DMS114 treated with DMSO at 0.1 percent for 48 hours (cell line): ENCODE results near the gene MYL3.

Experiments used
- DNase-seq: peaks from one replicate; lab custom pipeline; 2025; ENCODE audit not compliant: unreplicated experiment; lab: John Stamatoyannopoulos, UW

Gene MYL3

GRCh38 chr3:46865546-46865945, 2.3 kb upstream of the MYL3 start:
- no peak for DNase-seq

- no peak for DNase-seq
These were observed 1.8 kb upstream of the MYL3 start for GRCh38 chr3:46865031-46865507.

- no peak for DNase-seq
These were observed 1.0 kb upstream of the MYL3 start for GRCh38 chr3:46864061-46864881.

- DNase-seq, result no peak
These were observed 747 bp downstream of the MYL3 start for GRCh38 chr3:46862369-46863025.

- no peak for DNase-seq
These were observed 1.5 kb downstream of the MYL3 start for GRCh38 chr3:46861605-46862368.

GRCh38 chr3:46860810-46861604, 2.2 kb downstream of the MYL3 start:
- DNase-seq, result no peak

GRCh38 chr3:46860017-46860809, 3.0 kb downstream of the MYL3 start:
- no peak for DNase-seq

GRCh38 chr3:46859001-46859710, 4.1 kb downstream of the MYL3 start:
- DNase-seq, result no peak

- DNase-seq, result no peak
These were observed 4.8 kb downstream of the MYL3 start for GRCh38 chr3:46858456-46858855.

- no peak for DNase-seq
These were observed 5.5 kb downstream of the MYL3 start for GRCh38 chr3:46857485-46858341.

- no peak for DNase-seq
These were observed 6.4 kb downstream of the MYL3 start for GRCh38 chr3:46856576-46857471.

GRCh38 chr3:46854555-46854991, 8.7 kb downstream of the MYL3 start:
- DNase-seq, result no peak

- no peak for DNase-seq
These were observed 9.5 kb downstream of the MYL3 start for GRCh38 chr3:46853441-46854415.

- DNase-seq, result no peak
These were observed 10.3 kb downstream of the MYL3 start for GRCh38 chr3:46852839-46853355.

- DNase-seq, result no peak
These were observed 10.9 kb downstream of the MYL3 start for GRCh38 chr3:46852334-46852720.
